ENCODE data around the gene ARHGEF18. TPM values are rescaled to one million over a fixed set of nuclear protein-coding genes. Genes with fewer than 3 reads are reported as not detected.
"Not testable (repeated sequence)": the region's sequence is repeated elsewhere in the genome, so short reads cannot be mapped to it uniquely, and the experiment has no call there.

The ARHGEF18 gene
- total RNA-seq, 1 donor from 2014 or later, result 12.5 TPM

DNA sequence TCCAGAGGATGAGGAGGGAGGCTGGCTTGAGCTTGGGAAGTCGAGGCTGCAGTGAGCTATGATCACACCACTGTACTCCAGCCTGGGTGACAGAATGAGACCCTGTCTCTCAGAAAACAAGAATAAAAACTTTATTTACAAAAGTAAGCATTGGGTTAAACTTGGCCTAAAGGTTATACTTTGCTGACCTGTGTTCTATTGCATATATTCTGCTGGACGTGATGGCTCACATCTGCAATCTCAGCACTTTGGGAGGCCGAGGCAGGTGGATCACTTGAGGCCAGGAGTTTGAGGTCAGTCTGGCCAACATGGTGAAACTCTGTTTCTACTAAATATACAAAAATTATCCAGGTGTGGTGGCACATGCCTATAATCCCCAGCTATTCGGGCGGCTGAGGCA lies 6.6 kb upstream of the ARHGEF18 start:
- intact Hi-C loops (cut with DNase I), result no loop called here
- no peak for DNase-seq (ENCODE audit: low spot score)

DNA sequence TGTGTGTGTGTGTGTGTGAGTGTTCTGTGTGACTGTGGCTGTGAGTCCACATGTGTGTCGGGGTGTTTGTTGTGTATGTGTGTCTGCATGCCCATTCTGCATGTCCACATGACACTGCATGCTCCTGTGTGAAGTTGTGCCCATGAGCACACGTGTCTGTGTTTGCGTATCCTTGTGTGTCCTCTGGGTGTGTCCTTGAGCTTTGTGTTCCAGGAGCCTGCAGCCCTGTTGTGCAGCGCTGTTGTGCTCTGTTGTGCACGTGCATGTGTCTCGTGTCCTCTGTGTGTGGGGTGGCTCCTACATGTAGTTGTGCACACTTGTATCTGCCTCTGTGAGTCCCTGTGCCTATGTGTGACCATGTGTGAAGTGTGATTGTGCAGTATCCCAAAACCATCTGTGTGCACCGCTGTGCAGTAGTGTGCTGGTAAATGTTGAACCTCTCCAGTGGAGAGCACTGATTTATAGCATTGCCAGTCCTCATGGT lies 2.2 kb upstream of the ARHGEF18 start:
- no peak for DNase-seq (ENCODE audit: low spot score)
- intact Hi-C loops (cut with DNase I), result no loop called here

DNA sequence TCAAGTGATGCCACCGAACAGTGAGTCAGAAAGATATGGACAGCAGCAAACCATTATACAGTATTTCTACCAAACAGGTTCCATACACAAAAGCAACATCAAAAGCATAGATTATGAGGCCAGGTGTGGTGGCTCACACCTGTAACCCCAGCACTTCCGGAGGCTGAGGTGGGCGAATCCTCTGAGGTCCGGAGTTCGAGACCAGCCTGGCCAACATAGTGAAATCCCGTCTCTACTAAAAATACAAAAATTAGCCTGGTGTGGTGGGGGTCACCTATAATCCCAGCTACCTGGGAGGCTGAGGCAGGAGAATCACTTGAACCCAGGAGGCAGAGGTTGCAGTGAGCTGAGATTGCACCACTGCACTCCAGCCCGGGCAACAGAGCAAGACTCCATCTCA lies 1.7 kb upstream of the ARHGEF18 start:
- intact Hi-C loops (cut with DNase I); DNase-seq (ENCODE audit: low spot score): not testable (repeated sequence)

DNA sequence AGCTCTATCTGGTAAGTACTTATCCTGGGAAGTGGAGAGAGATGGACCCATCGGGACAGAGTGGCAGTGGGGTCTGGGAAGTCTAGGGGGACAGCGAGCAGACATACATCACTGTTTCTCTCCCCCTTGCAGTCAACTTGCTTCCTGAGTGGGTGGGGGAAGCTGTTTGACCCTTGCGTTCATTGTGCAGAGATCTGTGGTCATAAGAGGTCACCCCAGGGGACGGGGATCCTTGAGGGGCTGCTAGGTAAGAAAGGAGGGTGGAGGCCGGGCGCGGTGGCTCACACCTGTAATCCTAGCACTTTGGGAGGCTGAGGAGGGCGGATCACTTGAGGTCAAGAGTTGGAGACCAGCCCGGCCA lies 474 bp downstream of the ARHGEF18 start:
- intact Hi-C loops (cut with DNase I), result no loop called here
- DNase-seq (ENCODE audit: low spot score), result no peak

DNA sequence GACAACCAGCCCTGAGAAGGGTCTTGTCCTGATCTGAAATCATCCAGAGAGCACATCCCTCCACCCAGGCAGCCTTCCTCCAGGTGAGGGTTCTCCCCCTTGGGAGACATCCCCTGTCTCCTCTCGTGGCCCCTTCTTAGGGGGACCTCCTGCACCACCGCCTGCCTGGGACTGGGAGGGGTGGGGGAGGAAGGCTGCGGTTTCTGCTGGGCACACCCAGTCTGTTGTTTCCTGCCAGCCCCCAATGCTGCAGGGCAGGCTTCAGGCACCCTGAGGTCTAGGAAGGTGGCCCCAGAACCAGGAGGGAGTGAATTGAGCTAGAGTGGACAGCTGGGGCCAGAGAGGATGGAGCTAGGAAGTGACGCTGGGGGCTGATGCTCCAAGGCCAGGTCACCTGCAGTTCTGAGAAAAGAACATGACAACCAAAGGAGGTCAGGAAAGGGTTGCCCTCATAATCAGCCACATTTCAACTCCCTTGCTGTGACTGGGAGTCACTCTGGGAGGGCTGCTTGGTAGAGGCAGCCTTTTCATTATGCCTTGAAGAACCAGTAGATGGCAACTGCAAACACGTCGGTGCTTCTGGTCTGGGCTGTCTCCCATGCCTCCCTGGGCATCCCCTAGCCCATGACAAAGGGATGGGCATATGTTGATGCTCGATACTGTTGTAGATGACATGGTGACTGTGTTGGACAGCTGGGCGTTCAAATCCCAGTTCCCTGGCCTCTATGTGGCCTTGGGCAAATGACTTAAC lies 1.4 kb downstream of the ARHGEF18 start:
- no peak for DNase-seq (ENCODE audit: low spot score)
- intact Hi-C loops (cut with DNase I), result loop anchor here (10.0 kb wide), 1 partner anchor 455 kb away; no protein-coding TSS in a partner anchor

DNA sequence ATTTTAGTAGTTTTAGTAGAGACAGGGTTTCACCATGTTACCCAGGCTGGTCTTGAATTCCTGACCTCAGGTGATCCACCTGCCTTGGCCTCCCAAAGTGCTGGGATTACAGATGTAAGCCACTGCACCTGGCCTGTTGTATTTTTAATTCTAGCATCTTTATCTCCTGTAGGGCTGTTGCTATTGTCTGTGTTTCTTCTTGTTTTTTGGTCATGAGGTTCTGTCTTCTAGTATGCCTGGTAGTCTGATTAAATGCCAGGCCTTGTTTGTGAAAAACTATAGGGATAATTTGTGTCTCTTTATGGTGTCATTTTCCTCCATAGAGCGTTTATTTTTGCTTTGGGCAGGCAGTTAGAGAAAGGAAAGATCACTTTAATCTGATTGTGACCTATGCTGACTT lies 3.1 kb downstream of the ARHGEF18 start:
- no peak for DNase-seq (ENCODE audit: low spot score)
- intact Hi-C loops (cut with DNase I), result loop anchor here (10.0 kb wide), 1 partner anchor 453 kb away; no protein-coding TSS in a partner anchor

DNA sequence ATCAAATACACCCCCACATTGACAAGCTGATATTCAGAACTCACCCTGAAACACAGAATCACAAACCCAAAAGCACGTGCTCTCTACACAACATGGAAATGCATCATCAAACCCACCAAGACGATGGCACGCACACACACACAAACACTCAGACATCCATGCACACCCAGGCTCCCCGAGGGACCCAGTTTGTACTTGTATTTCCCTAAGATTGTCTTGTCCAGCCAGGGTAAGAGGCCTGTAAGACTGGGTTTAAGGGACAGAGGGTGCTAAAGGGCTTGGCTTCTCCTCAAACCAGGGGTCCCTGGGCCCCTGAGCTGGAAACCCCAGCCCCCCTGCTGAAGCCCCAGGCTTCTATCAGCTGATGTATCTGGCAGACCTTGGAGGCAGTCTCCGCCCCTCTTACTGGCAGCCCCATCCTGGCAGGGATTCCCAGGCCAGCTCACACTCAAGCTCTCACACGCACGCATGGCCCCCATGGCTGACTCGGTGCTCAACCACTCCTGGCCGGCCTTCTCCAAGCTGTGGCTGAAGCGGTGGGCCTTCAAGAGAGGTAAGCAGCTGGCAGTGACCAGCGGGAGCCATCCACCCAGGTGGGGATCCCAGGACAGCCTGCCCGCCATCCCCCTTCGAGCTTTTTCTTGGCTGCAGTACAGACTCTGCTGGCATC lies 6.5 kb downstream of the ARHGEF18 start:
- intact Hi-C loops (cut with DNase I), result loop anchor here (10.0 kb wide), 1 partner anchor 450 kb away; no protein-coding TSS in a partner anchor
- no peak for DNase-seq (ENCODE audit: low spot score)

DNA sequence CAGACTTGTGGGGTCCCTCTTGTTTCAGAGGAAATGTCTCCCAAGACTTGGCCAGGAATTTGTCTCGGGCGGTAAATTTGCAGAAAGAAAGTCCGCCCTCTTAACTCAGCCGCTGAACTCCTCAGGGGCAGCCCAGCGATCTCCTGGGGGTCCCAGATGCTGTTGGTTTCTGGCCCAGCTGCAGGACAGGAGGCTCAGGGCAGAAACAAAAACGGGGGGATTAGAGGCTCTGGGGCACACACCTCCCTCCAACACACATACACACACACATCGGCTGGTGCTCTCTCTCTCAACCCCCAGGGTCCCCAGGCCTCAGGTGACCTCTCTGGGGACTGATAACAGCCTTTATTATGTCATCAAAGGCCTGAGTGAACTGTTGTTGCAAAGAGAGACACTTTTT lies 7.1 kb downstream of the ARHGEF18 start:
- DNase-seq (ENCODE audit: low spot score), result no peak

DNA sequence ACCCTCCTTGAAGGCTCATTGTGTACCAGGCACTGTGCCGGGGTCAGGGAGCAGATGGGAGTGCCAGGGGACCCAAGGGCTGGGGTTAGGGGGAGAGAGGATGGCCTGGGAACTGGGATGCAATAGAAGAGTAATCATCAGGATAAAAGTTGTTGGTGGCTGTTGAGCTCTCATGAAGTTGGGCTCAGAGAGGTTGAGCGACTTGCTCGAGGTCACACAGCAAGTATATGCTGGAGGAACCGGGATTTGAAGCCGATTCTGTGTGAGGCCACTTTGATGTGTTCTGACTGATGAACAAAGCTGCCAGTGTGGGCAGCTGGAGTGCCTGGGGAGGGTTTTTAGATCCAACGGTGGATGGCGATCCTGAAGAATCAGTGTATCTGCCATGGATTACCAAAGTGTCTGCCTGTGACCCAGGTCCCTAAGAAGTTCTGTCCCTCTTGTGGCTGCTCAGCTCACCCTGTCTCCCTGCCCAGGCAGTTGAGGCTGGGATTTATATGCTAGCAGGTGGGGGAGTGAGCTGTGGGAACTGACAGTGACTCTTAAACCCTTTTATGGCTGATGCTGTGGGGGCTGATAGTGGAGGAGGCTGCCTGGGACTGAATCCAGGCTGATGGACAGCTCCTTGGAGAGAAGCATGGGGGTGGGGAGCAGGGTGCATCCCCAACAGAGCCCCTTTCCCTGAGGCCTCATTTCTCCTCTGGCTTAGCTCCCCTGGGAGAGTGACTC lies 8.3 kb downstream of the ARHGEF18 start:
- no peak for DNase-seq (ENCODE audit: low spot score)
- intact Hi-C loops (cut with DNase I), result loop anchor here (10.0 kb wide), 1 partner anchor 448 kb away; no protein-coding TSS in a partner anchor

More for the DNA sequence above, 7.1 kb downstream of the ARHGEF18 start:
- intact Hi-C loops (cut with DNase I), result loop anchor here (10.0 kb wide), 1 partner anchor 449 kb away; no protein-coding TSS in a partner anchor

DNA sequence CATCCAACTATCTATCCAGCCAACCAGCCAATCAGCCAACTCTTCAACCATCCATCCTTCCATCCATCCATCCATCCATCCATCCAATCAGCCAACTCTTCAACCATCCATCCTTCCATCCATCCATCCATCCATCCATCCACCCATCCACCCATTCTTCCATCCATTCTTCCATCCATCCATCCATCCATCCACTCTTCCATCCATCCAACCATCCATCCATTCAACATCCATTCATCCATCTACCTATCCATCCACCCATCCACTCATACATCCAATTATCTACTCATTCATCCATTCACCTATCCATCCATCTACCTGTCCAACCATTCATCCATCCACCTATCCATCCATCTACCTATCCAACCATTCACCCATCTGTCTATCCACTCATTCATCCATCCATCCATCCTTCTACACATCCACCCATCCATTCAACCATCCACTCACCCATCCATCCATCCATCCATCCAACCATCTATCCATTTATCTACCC lies 9.4 kb downstream of the ARHGEF18 start:
- intact Hi-C loops (cut with DNase I), result loop anchor here (10.0 kb wide), 1 partner anchor 447 kb away; no protein-coding TSS in a partner anchor

DNA sequence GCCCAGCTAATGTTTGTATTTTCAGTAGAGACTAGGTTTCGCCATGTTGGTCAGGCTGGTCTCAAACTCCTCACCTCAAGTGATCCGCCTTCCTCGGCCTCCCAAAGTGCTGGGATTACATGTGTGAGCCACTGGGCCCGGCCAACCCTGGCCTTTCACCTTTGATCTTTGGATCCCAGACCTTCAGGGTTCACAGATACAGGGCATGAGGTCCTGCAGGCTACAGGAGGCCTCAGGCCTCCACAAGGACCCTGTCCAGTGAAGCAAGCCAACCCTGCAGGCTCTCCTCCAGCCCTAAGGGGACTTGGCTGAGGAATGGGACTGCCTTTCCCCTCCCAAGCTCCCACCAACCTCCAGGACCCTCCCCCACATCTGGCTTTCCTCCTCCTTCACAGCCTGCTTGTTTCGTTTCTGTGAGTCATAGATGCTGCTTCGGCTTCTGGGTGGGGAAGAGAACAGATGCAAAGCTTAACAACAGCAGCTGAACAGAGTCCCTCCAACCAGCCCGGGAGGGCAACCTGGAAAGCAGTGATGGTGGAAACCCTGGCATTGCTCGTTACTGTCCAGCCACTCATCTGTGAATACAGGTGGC lies 11.8 kb downstream of the ARHGEF18 start:
- intact Hi-C loops (cut with DNase I), result no loop called here
- no peak for DNase-seq (ENCODE audit: low spot score)

More for the DNA sequence above, 9.4 kb downstream of the ARHGEF18 start:
- no peak for DNase-seq (ENCODE audit: low spot score)

DNA sequence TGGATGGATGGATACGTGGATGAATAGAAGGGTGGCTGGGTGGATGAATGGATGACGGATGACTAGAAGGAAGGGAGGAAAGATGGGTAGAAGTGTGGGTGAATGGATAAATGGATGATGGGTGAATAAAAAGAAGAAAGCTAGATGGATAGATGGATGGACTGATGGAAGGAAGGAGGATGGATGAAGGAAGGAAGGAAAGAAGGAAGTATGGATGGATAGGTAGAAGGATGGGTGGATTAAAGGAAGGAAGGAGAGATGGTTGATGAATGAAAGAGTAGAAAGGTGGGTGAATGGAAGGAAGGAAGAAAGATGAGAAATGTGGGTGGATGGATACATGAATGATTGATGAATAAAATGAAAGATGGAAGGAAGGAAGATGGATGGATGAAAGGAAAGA lies 14.5 kb downstream of the ARHGEF18 start:
- intact Hi-C loops (cut with DNase I), result no loop called here
- DNase-seq (ENCODE audit: low spot score), result no peak

DNA sequence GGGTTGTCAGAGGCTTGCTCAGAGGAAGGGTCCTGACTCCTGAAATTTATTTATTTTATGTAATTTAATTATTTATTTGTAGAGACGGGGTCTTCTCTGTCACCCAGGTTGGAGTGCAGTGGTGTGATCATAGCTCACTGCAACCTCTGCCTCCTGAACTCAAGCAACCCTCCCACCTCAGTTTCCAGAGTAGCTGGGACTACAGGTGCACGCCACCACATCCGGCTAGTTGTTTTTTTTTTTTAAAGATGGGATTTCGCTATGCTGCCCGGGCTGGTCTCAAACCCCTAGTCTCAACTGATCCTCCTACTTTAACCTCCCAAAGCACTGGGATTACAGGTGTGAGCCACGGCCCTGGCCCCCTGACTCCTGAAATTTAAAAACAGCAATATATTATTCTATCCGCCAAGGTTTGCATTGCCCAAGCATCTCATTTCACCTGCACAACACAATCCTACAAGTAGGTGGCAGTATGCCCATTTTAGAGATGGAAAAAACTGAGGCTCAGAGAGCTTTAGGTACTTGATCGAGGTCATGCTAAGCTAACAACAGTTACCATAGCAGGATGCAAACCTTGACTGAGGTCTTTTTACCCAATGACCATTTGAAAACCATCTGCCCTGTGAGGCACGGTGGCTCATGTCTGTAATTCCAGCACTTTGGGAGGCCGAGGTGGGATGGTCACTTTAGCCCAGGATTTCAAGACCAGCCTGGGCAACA lies 18.1 kb downstream of the ARHGEF18 start:
- intact Hi-C loops (cut with DNase I), result no loop called here

DNA sequence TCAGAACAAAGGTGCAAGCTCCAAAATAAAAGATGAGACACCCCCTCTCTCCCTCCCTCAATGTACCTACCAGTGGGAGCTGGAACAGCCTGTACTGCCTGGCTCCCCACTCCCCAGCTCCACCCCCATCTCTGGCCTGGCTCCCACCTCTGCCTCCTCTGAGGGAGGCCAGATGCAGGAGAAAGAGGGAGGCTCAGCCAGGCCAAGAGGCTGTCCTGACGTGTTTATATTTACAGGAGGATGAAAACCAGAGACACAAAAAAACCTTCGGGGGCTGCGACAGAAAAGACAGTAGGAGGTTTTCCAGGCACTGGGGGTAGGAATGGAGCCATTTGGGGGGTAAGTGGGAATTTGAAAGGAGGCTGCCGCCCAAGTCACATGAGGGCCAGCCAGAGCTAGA lies 19.7 kb downstream of the ARHGEF18 start:
- intact Hi-C loops (cut with DNase I), result no loop called here

More for the DNA sequence above, 18.1 kb downstream of the ARHGEF18 start:
- no peak for DNase-seq (ENCODE audit: low spot score)

DNA sequence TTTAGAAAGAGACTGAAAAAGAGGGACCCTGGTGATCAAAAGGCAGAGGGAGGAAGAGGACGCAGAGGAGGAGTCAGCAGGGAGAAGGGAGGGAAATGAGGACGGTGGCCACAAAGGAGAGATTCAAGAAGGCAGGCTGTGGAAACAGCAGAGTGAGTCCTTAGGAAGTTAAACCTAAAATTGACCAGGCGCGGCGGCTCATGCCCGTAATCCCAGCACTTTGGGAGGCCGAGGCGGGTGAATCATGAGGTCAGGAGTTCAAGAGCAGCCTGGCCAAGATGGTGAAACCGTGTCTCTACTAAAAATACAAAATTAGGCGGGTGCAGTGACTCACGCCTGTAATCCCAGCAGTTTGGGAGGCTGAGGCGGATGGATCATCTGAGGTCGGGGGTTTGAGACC lies 20.1 kb downstream of the ARHGEF18 start:
- intact Hi-C loops (cut with DNase I); DNase-seq (ENCODE audit: low spot score): not testable (repeated sequence)

More for the DNA sequence above, 19.7 kb downstream of the ARHGEF18 start:
- DNase-seq (ENCODE audit: low spot score), result no peak

DNA sequence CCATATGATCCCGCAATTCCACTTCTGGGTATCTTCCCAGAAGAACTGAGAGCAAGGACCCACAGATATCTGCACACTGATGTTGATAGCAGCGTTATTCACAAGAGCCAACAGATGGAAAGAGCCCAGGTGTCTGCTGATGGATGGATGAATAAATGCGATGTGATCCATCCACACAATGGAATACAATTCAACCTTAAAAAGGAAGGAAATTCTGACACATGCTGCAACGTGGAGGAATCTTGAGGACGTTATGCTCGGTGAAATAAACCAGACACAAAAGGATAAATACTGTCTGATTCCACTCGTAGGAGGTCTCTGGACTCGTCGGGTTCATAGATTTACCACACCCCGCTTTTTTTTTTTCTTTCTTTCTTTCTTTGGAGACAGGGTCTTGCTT lies 21.8 kb downstream of the ARHGEF18 start:
- no peak for DNase-seq (ENCODE audit: low spot score)
- intact Hi-C loops (cut with DNase I), result no loop called here

DNA sequence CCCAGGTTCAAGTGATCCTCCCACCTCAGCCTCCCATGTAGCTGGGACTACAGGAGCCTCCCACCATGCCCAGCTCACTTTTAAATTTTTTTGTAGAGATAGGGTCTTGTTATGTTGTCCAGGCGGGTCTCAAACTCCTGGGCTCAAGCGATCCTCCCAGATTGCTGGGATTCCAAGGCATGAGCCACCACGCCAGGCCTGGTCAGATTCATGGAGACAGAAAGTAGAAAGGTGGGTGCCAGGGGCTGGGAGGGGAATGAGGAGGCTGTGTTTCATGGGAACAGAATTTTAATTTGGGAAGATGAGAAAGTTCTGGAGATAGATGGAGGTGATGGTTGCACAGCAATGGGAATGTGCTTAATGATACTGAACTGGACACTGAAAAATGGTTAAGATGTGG lies 22.3 kb downstream of the ARHGEF18 start:
- intact Hi-C loops (cut with DNase I), result no loop called here
- no peak for DNase-seq (ENCODE audit: low spot score)

DNA sequence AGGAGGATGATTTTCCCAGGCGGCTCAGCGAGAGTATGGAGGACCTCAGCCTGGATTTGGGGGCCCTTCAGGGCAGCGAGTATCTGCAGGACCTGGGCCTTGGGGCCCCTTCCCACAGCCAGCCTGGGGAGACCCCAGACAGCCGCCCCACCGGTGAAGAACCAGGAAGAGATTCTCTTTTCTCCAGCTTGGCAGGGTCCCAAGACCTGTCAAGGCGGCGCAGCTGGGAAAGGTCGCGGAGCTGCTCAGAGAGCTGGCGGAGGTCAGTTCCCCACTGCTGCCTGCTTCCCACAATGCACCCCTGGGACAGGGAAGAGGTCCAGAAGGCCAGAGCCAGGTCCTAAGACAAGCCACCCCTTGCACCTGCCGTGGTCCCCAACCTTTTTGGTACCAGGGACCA lies 24.1 kb downstream of the ARHGEF18 start:
- intact Hi-C loops (cut with DNase I), result no loop called here
- DNase-seq (ENCODE audit: low spot score), result no peak

DNA sequence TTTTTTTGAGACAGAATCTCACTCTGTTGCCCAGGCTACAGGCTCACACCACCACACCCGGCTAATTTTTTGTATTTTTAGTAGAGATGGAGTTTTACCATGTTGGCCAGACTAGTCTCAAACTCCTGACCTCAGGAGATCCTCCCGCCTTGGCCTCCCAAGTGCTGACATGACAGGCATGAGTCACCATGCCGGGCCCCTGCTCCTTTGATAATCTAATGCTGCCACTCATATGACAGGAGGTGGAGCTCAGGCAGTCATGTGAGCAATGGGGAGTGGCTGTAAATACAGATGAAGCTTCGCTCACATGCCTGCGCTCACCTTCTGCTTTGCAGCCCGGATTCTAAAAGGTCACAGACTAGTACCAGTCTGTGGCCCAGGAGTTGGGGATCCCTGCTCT lies 25.1 kb downstream of the ARHGEF18 start:
- no peak for DNase-seq (ENCODE audit: low spot score)
- intact Hi-C loops (cut with DNase I), result no loop called here

Data from cardiac septum (tissue), 1 donor.